PFSK-1 (cell line): ENCODE results near the gene SYNDIG1L.

Experiments used
- FOXP2 ChIP-seq: optimal IDR thresholded peaks from 2 replicates; pipeline ENCODE3; 2011; ENCODE audit warnings: borderline replicate concordance, control low read depth, inconsistent platforms; ENCODE audit not compliant: insufficient read depth; ENCODE audit errors: extremely low read length, extremely low read depth
- POLR2AphosphoS5 ChIP-seq: IDR thresholded peaks from 2 replicates; pipeline ENCODE4 v1.6.1; 2012; ENCODE audit warnings: low read depth, mild to moderate bottlenecking, control low read depth, low read length, moderate library complexity
- TAF1 ChIP-seq: IDR thresholded peaks from 2 replicates; pipeline ENCODE4 v1.6.1; 2012; ENCODE audit warnings: low read length, control low read depth, borderline replicate concordance; ENCODE audit not compliant: insufficient read depth
- TF ChIP-seq, protein P1 (sequence below), 2 experiments: IDR thresholded peaks; 2 replicates each; pipeline versions ENCODE4 v1.6.1 to v1.8.0; 2011 to 2012; ENCODE audit warnings: low read depth in 2 of 2, low read length in 2 of 2, control low read depth in 1 of 2, inconsistent platforms in 1 of 2, mild to moderate bottlenecking in 1 of 2, moderate library complexity in 1 of 2; ENCODE audit not compliant: insufficient read depth in 1 of 2

GRCh38 chr14:74459289-74459946 is 33.4 kb upstream of the SYNDIG1L start:
- TF ChIP-seq POLR2AphosphoS5 = no peak
- TF ChIP-seq, protein P1, sequence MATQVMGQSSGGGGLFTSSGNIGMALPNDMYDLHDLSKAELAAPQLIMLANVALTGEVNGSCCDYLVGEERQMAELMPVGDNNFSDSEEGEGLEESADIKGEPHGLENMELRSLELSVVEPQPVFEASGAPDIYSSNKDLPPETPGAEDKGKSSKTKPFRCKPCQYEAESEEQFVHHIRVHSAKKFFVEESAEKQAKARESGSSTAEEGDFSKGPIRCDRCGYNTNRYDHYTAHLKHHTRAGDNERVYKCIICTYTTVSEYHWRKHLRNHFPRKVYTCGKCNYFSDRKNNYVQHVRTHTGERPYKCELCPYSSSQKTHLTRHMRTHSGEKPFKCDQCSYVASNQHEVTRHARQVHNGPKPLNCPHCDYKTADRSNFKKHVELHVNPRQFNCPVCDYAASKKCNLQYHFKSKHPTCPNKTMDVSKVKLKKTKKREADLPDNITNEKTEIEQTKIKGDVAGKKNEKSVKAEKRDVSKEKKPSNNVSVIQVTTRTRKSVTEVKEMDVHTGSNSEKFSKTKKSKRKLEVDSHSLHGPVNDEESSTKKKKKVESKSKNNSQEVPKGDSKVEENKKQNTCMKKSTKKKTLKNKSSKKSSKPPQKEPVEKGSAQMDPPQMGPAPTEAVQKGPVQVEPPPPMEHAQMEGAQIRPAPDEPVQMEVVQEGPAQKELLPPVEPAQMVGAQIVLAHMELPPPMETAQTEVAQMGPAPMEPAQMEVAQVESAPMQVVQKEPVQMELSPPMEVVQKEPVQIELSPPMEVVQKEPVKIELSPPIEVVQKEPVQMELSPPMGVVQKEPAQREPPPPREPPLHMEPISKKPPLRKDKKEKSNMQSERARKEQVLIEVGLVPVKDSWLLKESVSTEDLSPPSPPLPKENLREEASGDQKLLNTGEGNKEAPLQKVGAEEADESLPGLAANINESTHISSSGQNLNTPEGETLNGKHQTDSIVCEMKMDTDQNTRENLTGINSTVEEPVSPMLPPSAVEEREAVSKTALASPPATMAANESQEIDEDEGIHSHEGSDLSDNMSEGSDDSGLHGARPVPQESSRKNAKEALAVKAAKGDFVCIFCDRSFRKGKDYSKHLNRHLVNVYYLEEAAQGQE (IDR thresholded peaks at IDR 0.05; ENCODE audit: insufficient read depth in 1 of 2, low read depth in 2 of 2, low read length in 2 of 2) = no peak
- no peak for TF ChIP-seq FOXP2
- TF ChIP-seq TAF1 = no peak
